ENCODE data around the gene TIMM10B.

TIMM10B gene

GRCh38 chr11:6453152-6453551 is 28.1 kb upstream of the TIMM10B start:
- Histone ChIP-seq H3K27me3 (ENCODE audit: insufficient read depth, low read length) (no peaks in the 10 kb centered on the region), H3K9me3 (ENCODE audit: insufficient read depth, low read depth, low read length) (no peaks in the 10 kb centered on the region), H3K27ac (ENCODE audit: low read length) (no peak overlapping the region), H3K4me3 (ENCODE audit: low read length) (no peak overlapping the region), H3K36me3 (ENCODE audit: insufficient read depth, low read depth, low read length) (peaks cover 45% of the 10 kb centered on the region), H3K4me1 (ENCODE audit: insufficient read depth, low read length) (no peaks in the 10 kb centered on the region), H3K9ac (ENCODE audit: low read depth, low read length) (no peak overlapping the region)

GRCh38 chr11:6455070-6455469 is 26.2 kb upstream of the TIMM10B start:
- Histone ChIP-seq H3K4me1 (ENCODE audit: insufficient read depth, low read length) (no peaks in the 10 kb centered on the region), H3K4me3 (ENCODE audit: low read length) (no peak overlapping the region), H3K27me3 (ENCODE audit: insufficient read depth, low read length) (no peaks in the 10 kb centered on the region), H3K36me3 (ENCODE audit: insufficient read depth, low read depth, low read length) (peaks cover 40% of the 10 kb centered on the region), H3K9me3 (ENCODE audit: insufficient read depth, low read depth, low read length) (no peaks in the 10 kb centered on the region), H3K9ac (ENCODE audit: low read depth, low read length) (no peak overlapping the region), H3K27ac (ENCODE audit: low read length) (no peak overlapping the region)

- Histone ChIP-seq H3K27ac (ENCODE audit: low read length) (no peak overlapping the region), H3K9me3 (ENCODE audit: insufficient read depth, low read depth, low read length) (no peaks in the 10 kb centered on the region), H3K27me3 (ENCODE audit: insufficient read depth, low read length) (no peaks in the 10 kb centered on the region), H3K4me3 (ENCODE audit: low read length) (no peak overlapping the region), H3K4me1 (ENCODE audit: insufficient read depth, low read length) (no peaks in the 10 kb centered on the region), H3K9ac (ENCODE audit: low read depth, low read length) (no peak overlapping the region), H3K36me3 (ENCODE audit: insufficient read depth, low read depth, low read length) (peaks cover 25% of the 10 kb centered on the region)
Measured at GRCh38 chr11:6456361-6457073, 24.8 kb upstream of the TIMM10B start.

GRCh38 chr11:6457581-6458320 is 23.6 kb upstream of the TIMM10B start:
- Histone ChIP-seq H3K27me3 (ENCODE audit: insufficient read depth, low read length) (no peaks in the 10 kb centered on the region), H3K9ac (ENCODE audit: low read depth, low read length) (no peak overlapping the region), H3K27ac (ENCODE audit: low read length) (no peak overlapping the region), H3K9me3 (ENCODE audit: insufficient read depth, low read depth, low read length) (no peaks in the 10 kb centered on the region), H3K4me3 (ENCODE audit: low read length) (no peak overlapping the region), H3K4me1 (ENCODE audit: insufficient read depth, low read length) (no peaks in the 10 kb centered on the region), H3K36me3 (ENCODE audit: insufficient read depth, low read depth, low read length) (peaks cover 22% of the 10 kb centered on the region)

GRCh38 chr11:6458352-6459098 is 22.8 kb upstream of the TIMM10B start:
- H3K9me3 ChIP-seq (ENCODE audit: insufficient read depth, low read depth, low read length), result no peaks in the 10 kb centered on the region
- H3K27me3 ChIP-seq (ENCODE audit: insufficient read depth, low read length), result no peaks in the 10 kb centered on the region
- no peaks in the 10 kb centered on the region for H3K4me1 ChIP-seq (ENCODE audit: insufficient read depth, low read length)
- H3K9ac ChIP-seq (ENCODE audit: low read depth, low read length), result no peak overlapping the region
- no peak overlapping the region for H3K4me3 ChIP-seq (ENCODE audit: low read length)
- no peak overlapping the region for H3K27ac ChIP-seq (ENCODE audit: low read length)
- peaks cover 22% of the 10 kb centered on the region for H3K36me3 ChIP-seq (ENCODE audit: insufficient read depth, low read depth, low read length)

- Histone ChIP-seq H3K4me3 (ENCODE audit: low read length) (no peak overlapping the region), H3K27me3 (ENCODE audit: insufficient read depth, low read length) (no peaks in the 10 kb centered on the region), H3K36me3 (ENCODE audit: insufficient read depth, low read depth, low read length) (peaks cover 27% of the 10 kb centered on the region), H3K9ac (ENCODE audit: low read depth, low read length) (no peak overlapping the region), H3K9me3 (ENCODE audit: insufficient read depth, low read depth, low read length) (no peaks in the 10 kb centered on the region), H3K27ac (ENCODE audit: low read length) (no peak overlapping the region), H3K4me1 (ENCODE audit: insufficient read depth, low read length) (no peaks in the 10 kb centered on the region)
Measured at GRCh38 chr11:6459099-6459450, 22.2 kb upstream of the TIMM10B start.

GRCh38 chr11:6468712-6469495 is 12.4 kb upstream of the TIMM10B start:
- H3K27me3 ChIP-seq (ENCODE audit: insufficient read depth, low read length), result peaks cover 8% of the 10 kb centered on the region
- 0 out of 2 replicates have a peak, but pooled peaks cover 5% of the 10 kb centered on the region for H3K36me3 ChIP-seq (ENCODE audit: insufficient read depth, low read depth, low read length)
- peak overlapping the region; percentile 63; the same call in 1 of the 2 replicates for H3K9ac ChIP-seq (ENCODE audit: low read depth, low read length)
- H3K27ac ChIP-seq (ENCODE audit: low read length), result no peak overlapping the region
- H3K9me3 ChIP-seq (ENCODE audit: insufficient read depth, low read depth, low read length), result no peaks in the 10 kb centered on the region
- H3K4me1 ChIP-seq (ENCODE audit: insufficient read depth, low read length), result peaks cover 16% of the 10 kb centered on the region
- H3K4me3 ChIP-seq (ENCODE audit: low read length), result peak overlapping the region; percentile 16; the same call in 1 of the 2 replicates

- H3K9me3 ChIP-seq (ENCODE audit: insufficient read depth, low read depth, low read length), result no peaks in the 10 kb centered on the region
- peak overlapping the region; percentile 63; the same call in 1 of the 2 replicates for H3K9ac ChIP-seq (ENCODE audit: low read depth, low read length)
- no peaks in the 10 kb centered on the region for H3K36me3 ChIP-seq (ENCODE audit: insufficient read depth, low read depth, low read length)
- peaks cover 8% of the 10 kb centered on the region for H3K27me3 ChIP-seq (ENCODE audit: insufficient read depth, low read length)
- H3K4me3 ChIP-seq (ENCODE audit: low read length), result peak overlapping the region; percentile 5; the same call in 1 of the 2 replicates
- H3K27ac ChIP-seq (ENCODE audit: low read length), result no peak overlapping the region
- peaks cover 20% of the 10 kb centered on the region for H3K4me1 ChIP-seq (ENCODE audit: insufficient read depth, low read length)
Measured at GRCh38 chr11:6469599-6469998, 11.7 kb upstream of the TIMM10B start.

GRCh38 chr11:6472934-6473333 is 8.4 kb upstream of the TIMM10B start:
- H3K4me1 ChIP-seq (ENCODE audit: insufficient read depth, low read length), result peaks cover 25% of the 10 kb centered on the region
- H3K9ac ChIP-seq (ENCODE audit: low read depth, low read length), result no peak overlapping the region
- H3K27ac ChIP-seq (ENCODE audit: low read length), result no peak overlapping the region
- H3K4me3 ChIP-seq (ENCODE audit: low read length), result peak overlapping the region; percentile 90
- peaks cover 20% of the 10 kb centered on the region for H3K36me3 ChIP-seq (ENCODE audit: insufficient read depth, low read depth, low read length)
- no peaks in the 10 kb centered on the region for H3K9me3 ChIP-seq (ENCODE audit: insufficient read depth, low read depth, low read length)
- peaks cover 8% of the 10 kb centered on the region for H3K27me3 ChIP-seq (ENCODE audit: insufficient read depth, low read length)

- no peaks in the 10 kb centered on the region for H3K9me3 ChIP-seq (ENCODE audit: insufficient read depth, low read depth, low read length)
- H3K4me3 ChIP-seq (ENCODE audit: low read length), result peak within 1 kb of the TSS; percentile 90
- H3K27me3 ChIP-seq (ENCODE audit: insufficient read depth, low read length), result peaks cover 8% of the 10 kb centered on the region
- H3K9ac ChIP-seq (ENCODE audit: low read depth, low read length), result peak within 1 kb of the TSS; percentile 83; the same call in 1 of the 2 replicates
- H3K27ac ChIP-seq (ENCODE audit: low read length), result peak within 1 kb of the TSS; percentile 65
- H3K36me3 ChIP-seq (ENCODE audit: insufficient read depth, low read depth, low read length), result peaks cover 28% of the 10 kb centered on the region
- peaks cover 22% of the 10 kb centered on the region for H3K4me1 ChIP-seq (ENCODE audit: insufficient read depth, low read length)
Measured at GRCh38 chr11:6473451-6474412, 7.6 kb upstream of the TIMM10B start, which contains the start of gene TRIM3. Gene TRIM3, minus strand, starts transcription at chr11:6473941. Its CDS starts 8,246 bp downstream, at chr11:6465695.

All from iPS-20b (cell line).